ENCODE results near the gene ACVR2A. TPM values are rescaled to one million over a fixed set of nuclear protein-coding genes. Genes with fewer than 3 reads are reported as not detected.

Gene ACVR2A
- total RNA-seq, 4 donors from 2014 or later: 17.7 to 26.4 (median 19.1) TPM

- Histone ChIP-seq H3K9me3 (no peaks in the 10 kb centered on the region), H3K27me3 (no peaks in the 10 kb centered on the region), H3K4me3 (no peak overlapping the region), H3K4me1 (peaks cover 0 to 25% (median 8%) of the 10 kb centered on the region in 4 donors), H3K36me3 (no peaks in the 10 kb centered on the region), H3K27ac (no peak overlapping the region)
- whole genome bisulfite sequencing, 2 donors: 91 to 93% methylated on average over 1 of the region's 1 CpG
- no peak for DNase-seq (ENCODE audit: low spot score in 2 of 2)
- no peak for TF ChIP-seq EP300 (IDR thresholded peaks at IDR 0.05)
- TF ChIP-seq POLR2A (IDR thresholded peaks at IDR 0.05): no peak
- TF ChIP-seq, protein P1, sequence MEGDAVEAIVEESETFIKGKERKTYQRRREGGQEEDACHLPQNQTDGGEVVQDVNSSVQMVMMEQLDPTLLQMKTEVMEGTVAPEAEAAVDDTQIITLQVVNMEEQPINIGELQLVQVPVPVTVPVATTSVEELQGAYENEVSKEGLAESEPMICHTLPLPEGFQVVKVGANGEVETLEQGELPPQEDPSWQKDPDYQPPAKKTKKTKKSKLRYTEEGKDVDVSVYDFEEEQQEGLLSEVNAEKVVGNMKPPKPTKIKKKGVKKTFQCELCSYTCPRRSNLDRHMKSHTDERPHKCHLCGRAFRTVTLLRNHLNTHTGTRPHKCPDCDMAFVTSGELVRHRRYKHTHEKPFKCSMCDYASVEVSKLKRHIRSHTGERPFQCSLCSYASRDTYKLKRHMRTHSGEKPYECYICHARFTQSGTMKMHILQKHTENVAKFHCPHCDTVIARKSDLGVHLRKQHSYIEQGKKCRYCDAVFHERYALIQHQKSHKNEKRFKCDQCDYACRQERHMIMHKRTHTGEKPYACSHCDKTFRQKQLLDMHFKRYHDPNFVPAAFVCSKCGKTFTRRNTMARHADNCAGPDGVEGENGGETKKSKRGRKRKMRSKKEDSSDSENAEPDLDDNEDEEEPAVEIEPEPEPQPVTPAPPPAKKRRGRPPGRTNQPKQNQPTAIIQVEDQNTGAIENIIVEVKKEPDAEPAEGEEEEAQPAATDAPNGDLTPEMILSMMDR (IDR thresholded peaks at IDR 0.05): no peak
These were observed 19.0 kb downstream of the ACVR2A start for GRCh38 chr2:147863835-147864234.

DNA sequence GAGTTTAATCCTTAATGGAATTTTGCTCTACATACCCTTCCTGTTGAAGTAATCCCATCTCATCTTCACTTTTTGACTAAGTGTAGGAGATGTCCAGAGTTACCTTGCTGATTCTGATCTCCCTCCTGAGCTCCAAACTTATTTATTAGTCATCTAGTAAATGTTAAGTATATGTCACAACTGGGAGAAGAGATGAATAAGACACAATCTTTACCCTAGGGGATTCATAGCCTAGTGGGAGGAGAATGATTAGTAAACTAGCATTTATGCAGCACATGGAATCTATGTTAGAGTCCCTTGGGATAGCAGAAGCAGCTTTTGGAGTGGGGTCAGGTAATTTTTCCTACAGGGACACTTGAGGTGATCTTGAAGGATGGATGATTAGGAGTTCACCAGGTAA, 20.7 kb downstream of the ACVR2A start:
- Histone ChIP-seq H3K27me3 (no peaks in the 10 kb centered on the region), H3K4me3 (no peak overlapping the region), H3K4me1 (peaks cover 0 to 12% (median 0%) of the 10 kb centered on the region in 4 donors), H3K27ac (no peak overlapping the region), H3K36me3 (no peaks in the 10 kb centered on the region), H3K9me3 (no peaks in the 10 kb centered on the region)
- DNase-seq (ENCODE audit: low spot score in 2 of 2): no peak
- TF ChIP-seq, protein P1 (IDR thresholded peaks at IDR 0.05): no peak
- TF ChIP-seq POLR2A (IDR thresholded peaks at IDR 0.05): no peak
- no peak for TF ChIP-seq EP300 (IDR thresholded peaks at IDR 0.05)

GRCh38 chr2:147867050-147867449, 22.2 kb downstream of the ACVR2A start:
- Histone ChIP-seq H3K36me3 (no peaks in the 10 kb centered on the region), H3K27ac (no peak overlapping the region), H3K4me1 (peaks cover 0 to 13% (median 0%) of the 10 kb centered on the region in 4 donors), H3K27me3 (no peaks in the 10 kb centered on the region), H3K9me3 (no peaks in the 10 kb centered on the region), H3K4me3 (no peak overlapping the region)
- no peak for DNase-seq (ENCODE audit: low spot score in 2 of 2)
- TF ChIP-seq POLR2A (IDR thresholded peaks at IDR 0.05) (no peak), EP300 (IDR thresholded peaks at IDR 0.05) (no peak)
- 74 to 83% methylated on average over 2 of the region's 2 CpGs for WGBS, 2 donors

DNA sequence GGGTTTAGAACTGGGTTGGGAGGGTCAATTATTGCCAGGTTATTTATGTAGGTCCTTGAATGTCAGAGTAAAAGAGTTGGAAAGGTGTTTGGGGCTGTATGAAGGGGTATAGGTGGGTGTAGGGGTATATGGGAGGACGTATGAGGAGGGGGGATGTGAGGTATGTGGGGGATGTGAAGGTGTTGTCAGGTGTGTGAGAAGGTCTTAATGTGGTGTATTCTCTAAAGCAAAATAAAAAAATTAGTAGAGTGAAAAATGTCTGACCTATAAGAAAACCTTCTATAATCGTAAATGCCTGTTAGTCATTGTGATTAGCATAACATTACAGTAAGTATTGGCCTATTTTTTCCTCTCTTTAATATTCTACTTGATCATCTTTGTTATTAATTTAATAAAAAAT, 25.1 kb downstream of the ACVR2A start:
- Histone ChIP-seq H3K27ac (no peak overlapping the region), H3K9me3 (no peaks in the 10 kb centered on the region), H3K4me3 (no peak overlapping the region), H3K4me1 (peaks cover 0 to 21% (median 0%) of the 10 kb centered on the region in 4 donors), H3K36me3 (no peaks in the 10 kb centered on the region), H3K27me3 (no peaks in the 10 kb centered on the region)
- DNase-seq (ENCODE audit: low spot score in 2 of 2): no peak
- WGBS, 2 donors: 83 to 86% methylated on average over 2 of the region's 2 CpGs
- TF ChIP-seq, protein P1 (IDR thresholded peaks at IDR 0.05): no peak
- TF ChIP-seq POLR2A (IDR thresholded peaks at IDR 0.05) (no peak), EP300 (IDR thresholded peaks at IDR 0.05) (no peak)

DNA sequence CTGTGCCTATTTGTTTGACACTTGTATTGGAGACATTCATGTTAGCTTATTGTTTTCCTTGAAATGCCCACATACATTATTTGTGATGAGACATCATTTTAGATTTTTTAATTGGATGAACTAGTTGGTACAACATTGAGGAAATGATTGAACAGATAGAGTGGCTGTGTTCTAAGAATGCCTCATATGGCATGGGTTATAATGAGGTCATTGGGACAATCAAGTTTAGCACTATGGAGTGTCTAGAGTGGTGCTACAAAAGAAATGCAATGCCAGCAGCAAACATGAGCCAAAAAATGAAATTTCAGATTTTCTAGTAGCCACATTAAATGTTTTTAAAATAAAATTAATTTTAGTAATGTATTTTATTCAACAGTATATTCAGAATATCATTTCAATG, 28.1 kb downstream of the ACVR2A start:
- H3K4me3 ChIP-seq: no peak overlapping the region
- H3K27me3 ChIP-seq: no peaks in the 10 kb centered on the region
- H3K36me3 ChIP-seq: no peaks in the 10 kb centered on the region
- H3K9me3 ChIP-seq: no peaks in the 10 kb centered on the region
- H3K4me1 ChIP-seq: peaks cover 0 to 32% (median 2%) of the 10 kb centered on the region in 4 donors
- no peak overlapping the region for H3K27ac ChIP-seq
- TF ChIP-seq POLR2A (IDR thresholded peaks at IDR 0.05) (no peak), EP300 (IDR thresholded peaks at IDR 0.05) (no peak)
- TF ChIP-seq, protein P1 (IDR thresholded peaks at IDR 0.05): no peak
- DNase-seq (ENCODE audit: low spot score in 2 of 2): no peak
